C4-2B (cell line): ENCODE data around the gene CHURC1.
"Not testable (repeated sequence)": the region's sequence is repeated elsewhere in the genome, so short reads cannot be mapped to it uniquely, and the experiment has no call there.

Experiments
- H3K27ac ChIP-seq: fragments of 450-650 bp; 2 replicates; pipeline ENCODE4 v1.5.1; 2017
- CTCF ChIP-seq: fragments of 450-650 bp; conservative IDR thresholded peaks from 2 replicates; pipeline ENCODE4 v1.5.1; 2017; ENCODE audit warnings: mild to moderate bottlenecking
- ZFX ChIP-seq: fragments of 450-650 bp; IDR thresholded peaks from 2 replicates; pipeline ENCODE4 v1.6.1; 2017

CHURC1 gene

GRCh38 chr14:64910847-64911495 is 3.3 kb upstream of the CHURC1 start:
- no peak overlapping the region for H3K27ac ChIP-seq
- no peak for TF ChIP-seq ZFX
- TF ChIP-seq CTCF = peak; percentile 86

GRCh38 chr14:64912261-64912660 is 2.0 kb upstream of the CHURC1 start:
- TF ChIP-seq CTCF = no peak
- no peak for TF ChIP-seq ZFX
- no peak overlapping the region for H3K27ac ChIP-seq

- H3K27ac ChIP-seq = not testable (repeated sequence)
Observed at GRCh38 chr14:64913477-64913876, 778 bp upstream of the CHURC1 start.

GRCh38 chr14:64915029-64915424 is 772 bp downstream of the CHURC1 start:
- H3K27ac ChIP-seq = peak overlapping the region; percentile 83
- TF ChIP-seq ZFX = no peak
- TF ChIP-seq CTCF = no peak

GRCh38 chr14:64915797-64916196 is 1.5 kb downstream of the CHURC1 start:
- TF ChIP-seq ZFX (no peak), CTCF (no peak)

GRCh38 chr14:64918216-64918615 is 4.0 kb downstream of the CHURC1 start:
- H3K27ac ChIP-seq = no peak overlapping the region
- TF ChIP-seq ZFX = no peak
- TF ChIP-seq CTCF = no peak

More at GRCh38 chr14:64915797-64916196, 1.5 kb downstream of the CHURC1 start:
- H3K27ac ChIP-seq = no peak overlapping the region

- no peak overlapping the region for H3K27ac ChIP-seq
- TF ChIP-seq CTCF (no peak), ZFX (no peak)
Observed at GRCh38 chr14:64919215-64919614, 5.0 kb downstream of the CHURC1 start.

GRCh38 chr14:64919618-64920017 is 5.4 kb downstream of the CHURC1 start:
- no peak for TF ChIP-seq CTCF
- no peak for TF ChIP-seq ZFX
- H3K27ac ChIP-seq = no peak overlapping the region
